Prostate gland (tissue), 2 donors: Measurements from ENCODE around the gene CDK14.

Experiments used
- CTCF ChIP-seq, 4 experiments: fragments of 200-600 bp in 2 of 4; fragments of 450-650 bp in 2 of 4; sonication (generic) in 2 of 4; IDR thresholded peaks; 1 replicate in 3 of 4; 2 replicates in 1 of 4; pipeline ENCODE4 v1.5.1; 2016 to 2019; ENCODE audit warnings: antibody characterized with exemption in 4 of 4, mild to moderate bottlenecking in 2 of 4, moderate library complexity in 2 of 4
- POLR2A ChIP-seq: fragments of 450-650 bp; IDR thresholded peaks from one replicate; pipeline ENCODE4 v1.6.1; 2016; ENCODE audit warnings: antibody characterized with exemption, mild to moderate bottlenecking
- POLR2AphosphoS5 ChIP-seq: sonication (generic); formaldehyde crosslinking; IDR thresholded peaks from one replicate; pipeline ENCODE4 v1.6.1; 2017; ENCODE audit warnings: antibody characterized with exemption

- TF ChIP-seq POLR2A: no peak
- TF ChIP-seq CTCF (IDR thresholded peaks at IDR 0.05): no peak
- no peak for TF ChIP-seq POLR2AphosphoS5
Measured at GRCh38 chr7:90945104-90945787, 349.1 kb downstream of the CDK14 start.
